GM12872 (cell line): ENCODE measurements around the gene REELD1.

Experiments used
- CTCF ChIP-seq: IDR thresholded peaks from 3 replicates; pipeline ENCODE4 v1.5.1; 2011; ENCODE audit warnings: low read depth, mild to moderate bottlenecking, low read length, moderate library complexity; ENCODE audit not compliant: insufficient read depth

The REELD1 gene

GRCh38 chr4:146278986-146279385 lies 64.6 kb downstream of the REELD1 start:
- TF ChIP-seq CTCF = no peak
